Body of pancreas (tissue), 4 donors: ENCODE measurements around the gene SLC25A25. TPM values are rescaled to one million over a fixed set of nuclear protein-coding genes. Genes with fewer than 3 reads are reported as not detected.

ENCODE experiments used
- ATAC-seq: fragments of 150-250 bp; one replicate; pipeline ENCODE4 v1.9.1; 2016
- DNase-seq, 4 donors: peaks; one replicate each; pipeline ENCODE4 v3.0.0-alpha.2; 2019
- H3K27ac ChIP-seq, 4 donors: fragments of 200-600 bp; sonication (generic); 1 replicate in 3 of 4; 2 replicates in 1 of 4; pipeline versions ENCODE4 v1.5.1 to v1.6.1; 2016 to 2019; ENCODE audit warnings: mild to moderate bottlenecking in 1 of 4, mixed read lengths in 1 of 4, moderate library complexity in 1 of 4
- H3K27me3 ChIP-seq, 2 donors: fragments of 200-600 bp; sonication (generic); one replicate each; pipeline ENCODE4 v1.6.0; 2016; ENCODE audit warnings: mild to moderate bottlenecking in 1 of 2
- H3K36me3 ChIP-seq, 2 donors: fragments of 200-600 bp; sonication (generic); replicated peaks in 1 of 2; 2 replicates each; pipeline ENCODE4 v1.5.1; 2016; ENCODE audit warnings: low read depth in 2 of 2; ENCODE audit not compliant: insufficient read depth in 1 of 2
- H3K4me1 ChIP-seq: fragments of 200-600 bp; sonication (generic); one replicate; pipeline ENCODE4 v1.6.0; 2016
- H3K4me3 ChIP-seq, 2 donors: fragments of 200-600 bp; sonication (generic); 1 replicate in 1 of 2; 2 replicates in 1 of 2; pipeline ENCODE4 v1.5.1; 2016 to 2019
- H3K9me3 ChIP-seq, 3 donors: fragments of 200-600 bp; sonication (generic); 1 replicate in 2 of 3; 2 replicates in 1 of 3; pipeline ENCODE4 v1.5.1; 2016
- POLR2A ChIP-seq, 3 donors: fragments of 450-650 bp; IDR thresholded peaks; one replicate each; pipeline ENCODE4 v1.6.1; 2016; ENCODE audit warnings: antibody characterized with exemption in 3 of 3, mild to moderate bottlenecking in 2 of 3
- WGBS, 2 donors: methylation state at CpG; one replicate each; pipeline ENCODE4 v1.1.5; 2017; 5-methylcytosine and 5-hydroxymethylcytosine counted together
- intact Hi-C: fragments of 100-400 bp; cut with DNase I; formaldehyde crosslinking; loops from one replicate; pipeline ENCODE4 v1.15.1; 2023
- total RNA-seq, 2 donors: library from RNA; depleted of rRNA; stranded (reverse); fragments of >200 nt; gene quantifications; one replicate each; pipeline ENCODE4 v1.1.0, GENCODE V29; 2016
- TF ChIP-seq, protein P1 (sequence below), 7 experiments: fragments of 450-650 bp in 4 of 7; fragments of 200-600 bp in 3 of 7; sonication (generic) in 3 of 7; IDR thresholded peaks; one replicate each; pipeline ENCODE4 v1.5.1; 2016 to 2019; ENCODE audit warnings: antibody characterized with exemption in 7 of 7

Gene SLC25A25
- total RNA-seq, 2 donors from 2014 or later, result 31.4 to 36.6 TPM

DNA sequence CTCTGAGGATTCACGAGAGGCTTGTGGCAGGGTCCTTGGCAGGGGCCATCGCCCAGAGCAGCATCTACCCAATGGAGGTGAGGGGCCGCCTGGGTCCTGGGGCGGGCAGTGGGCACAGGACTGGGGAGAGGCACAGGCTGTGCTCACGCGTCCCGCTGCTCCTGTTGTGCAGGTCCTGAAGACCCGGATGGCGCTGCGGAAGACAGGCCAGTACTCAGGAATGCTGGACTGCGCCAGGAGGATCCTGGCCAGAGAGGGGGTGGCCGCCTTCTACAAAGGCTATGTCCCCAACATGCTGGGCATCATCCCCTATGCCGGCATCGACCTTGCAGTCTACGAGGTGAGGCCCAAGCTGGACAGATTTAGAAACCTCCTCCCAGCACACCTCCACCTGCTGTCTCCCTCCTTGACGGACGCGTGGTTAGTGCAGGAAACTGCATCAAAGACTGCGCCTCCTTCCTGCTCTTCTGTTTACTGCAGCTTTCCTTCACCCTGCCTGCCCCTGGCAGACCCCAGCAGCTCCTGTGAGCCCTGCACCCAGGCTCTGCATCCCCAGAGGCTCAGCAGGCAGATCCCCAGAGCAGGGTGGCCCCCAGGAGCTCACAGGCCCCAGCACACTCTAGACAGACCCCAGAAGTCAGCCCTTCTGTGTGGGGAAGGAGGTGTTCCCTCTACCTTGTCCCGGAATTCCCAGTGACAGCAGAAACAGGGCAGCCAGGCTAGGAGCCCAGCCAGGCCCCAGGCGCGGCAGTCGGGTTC lies 38.3 kb downstream of the SLC25A25 start:
- Histone ChIP-seq H3K36me3 (peaks cover 21 to 30% of the 10 kb centered on the region in 2 donors), H3K9me3 (no peaks in the 10 kb centered on the region), H3K4me1 (peaks cover 60% of the 10 kb centered on the region), H3K4me3 (no peak overlapping the region), H3K27ac (peak overlapping the region in 2 of 4 donors; percentile 32 to 96), H3K27me3 (no peaks in the 10 kb centered on the region)
- TF ChIP-seq, protein P1, sequence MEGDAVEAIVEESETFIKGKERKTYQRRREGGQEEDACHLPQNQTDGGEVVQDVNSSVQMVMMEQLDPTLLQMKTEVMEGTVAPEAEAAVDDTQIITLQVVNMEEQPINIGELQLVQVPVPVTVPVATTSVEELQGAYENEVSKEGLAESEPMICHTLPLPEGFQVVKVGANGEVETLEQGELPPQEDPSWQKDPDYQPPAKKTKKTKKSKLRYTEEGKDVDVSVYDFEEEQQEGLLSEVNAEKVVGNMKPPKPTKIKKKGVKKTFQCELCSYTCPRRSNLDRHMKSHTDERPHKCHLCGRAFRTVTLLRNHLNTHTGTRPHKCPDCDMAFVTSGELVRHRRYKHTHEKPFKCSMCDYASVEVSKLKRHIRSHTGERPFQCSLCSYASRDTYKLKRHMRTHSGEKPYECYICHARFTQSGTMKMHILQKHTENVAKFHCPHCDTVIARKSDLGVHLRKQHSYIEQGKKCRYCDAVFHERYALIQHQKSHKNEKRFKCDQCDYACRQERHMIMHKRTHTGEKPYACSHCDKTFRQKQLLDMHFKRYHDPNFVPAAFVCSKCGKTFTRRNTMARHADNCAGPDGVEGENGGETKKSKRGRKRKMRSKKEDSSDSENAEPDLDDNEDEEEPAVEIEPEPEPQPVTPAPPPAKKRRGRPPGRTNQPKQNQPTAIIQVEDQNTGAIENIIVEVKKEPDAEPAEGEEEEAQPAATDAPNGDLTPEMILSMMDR (IDR thresholded peaks at IDR 0.05), result no peak
- TF ChIP-seq POLR2A (IDR thresholded peaks at IDR 0.05), result no peak
- peak in 1 of 4 donors; percentile 15 for DNase-seq
- 89 to 92% methylated on average over 7 to 17 of the region's 23 CpGs for WGBS, 2 donors
- intact Hi-C loops, result no loop called here
- no peak for ATAC-seq

DNA sequence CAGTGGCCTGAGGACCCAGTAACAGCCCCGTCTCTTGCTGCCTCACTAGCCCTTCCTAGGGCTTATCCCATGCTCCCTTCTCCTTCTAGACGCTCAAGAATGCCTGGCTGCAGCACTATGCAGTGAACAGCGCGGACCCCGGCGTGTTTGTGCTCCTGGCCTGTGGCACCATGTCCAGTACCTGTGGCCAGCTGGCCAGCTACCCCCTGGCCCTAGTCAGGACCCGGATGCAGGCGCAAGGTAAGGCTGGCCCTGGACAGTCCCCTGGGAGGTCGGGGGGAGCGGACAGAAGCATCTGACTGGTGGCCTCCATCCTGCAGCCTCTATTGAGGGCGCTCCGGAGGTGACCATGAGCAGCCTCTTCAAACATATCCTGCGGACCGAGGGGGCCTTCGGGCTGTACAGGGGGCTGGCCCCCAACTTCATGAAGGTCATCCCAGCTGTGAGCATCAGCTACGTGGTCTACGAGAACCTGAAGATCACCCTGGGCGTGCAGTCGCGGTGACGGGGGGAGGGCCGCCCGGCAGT lies 39.0 kb downstream of the SLC25A25 start:
- no peak for TF ChIP-seq POLR2A (IDR thresholded peaks at IDR 0.05)
- TF ChIP-seq, protein P1 (IDR thresholded peaks at IDR 0.05), result no peak
- peaks cover 54% of the 10 kb centered on the region for H3K4me1 ChIP-seq
- ATAC-seq (no peak), DNase-seq (no peak)
- peak overlapping the region in 2 of 4 donors; percentile 44 to 46 for H3K27ac ChIP-seq
- H3K4me3 ChIP-seq, result no peak overlapping the region
- 88 to 93% methylated on average over 7 to 23 of the region's 23 CpGs for WGBS, 2 donors
- no peaks in the 10 kb centered on the region for H3K27me3 ChIP-seq
- intact Hi-C loops, result no loop called here
- no peaks in the 10 kb centered on the region for H3K9me3 ChIP-seq
- peaks cover 21 to 30% of the 10 kb centered on the region in 2 donors for H3K36me3 ChIP-seq

DNA sequence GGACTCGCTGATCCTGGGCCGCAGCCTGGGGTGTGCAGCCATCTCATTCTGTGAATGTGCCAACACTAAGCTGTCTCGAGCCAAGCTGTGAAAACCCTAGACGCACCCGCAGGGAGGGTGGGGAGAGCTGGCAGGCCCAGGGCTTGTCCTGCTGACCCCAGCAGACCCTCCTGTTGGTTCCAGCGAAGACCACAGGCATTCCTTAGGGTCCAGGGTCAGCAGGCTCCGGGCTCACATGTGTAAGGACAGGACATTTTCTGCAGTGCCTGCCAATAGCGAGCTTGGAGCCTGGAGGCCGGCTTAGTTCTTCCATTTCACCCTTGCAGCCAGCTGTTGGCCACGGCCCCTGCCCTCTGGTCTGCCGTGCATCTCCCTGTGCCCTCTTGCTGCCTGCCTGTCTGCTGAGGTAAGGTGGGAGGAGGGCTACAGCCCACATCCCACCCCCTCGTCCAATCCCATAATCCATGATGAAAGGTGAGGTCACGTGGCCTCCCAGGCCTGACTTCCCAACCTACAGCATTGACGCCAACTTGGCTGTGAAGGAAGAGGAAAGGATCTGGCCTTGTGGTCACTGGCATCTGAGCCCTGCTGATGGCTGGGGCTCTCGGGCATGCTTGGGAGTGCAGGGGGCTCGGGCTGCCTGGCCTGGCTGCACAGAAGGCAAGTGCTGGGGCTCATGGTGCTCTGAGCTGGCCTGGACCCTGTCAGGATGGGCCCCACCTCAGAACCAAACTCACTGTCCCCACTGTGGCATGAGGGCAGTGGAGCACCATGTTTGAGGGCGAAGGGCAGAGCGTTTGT lies 39.6 kb downstream of the SLC25A25 start:
- peaks cover 21 to 30% of the 10 kb centered on the region in 2 donors for H3K36me3 ChIP-seq
- H3K4me3 ChIP-seq, result no peak overlapping the region
- DNase-seq (peak in 1 of 4 donors; percentile 6), ATAC-seq (no peak)
- WGBS, 2 donors, result 84 to 92% methylated on average over 15 to 18 of the region's 18 CpGs
- H3K4me1 ChIP-seq, result peaks cover 47% of the 10 kb centered on the region
- H3K27ac ChIP-seq, result peak overlapping the region; percentile 27 to 46 (median 42)
- H3K9me3 ChIP-seq, result no peaks in the 10 kb centered on the region
- no peaks in the 10 kb centered on the region for H3K27me3 ChIP-seq
- intact Hi-C loops, result no loop called here
- no peak for TF ChIP-seq POLR2A (IDR thresholded peaks at IDR 0.05)
- TF ChIP-seq, protein P1 (IDR thresholded peaks at IDR 0.05), result no peak

DNA sequence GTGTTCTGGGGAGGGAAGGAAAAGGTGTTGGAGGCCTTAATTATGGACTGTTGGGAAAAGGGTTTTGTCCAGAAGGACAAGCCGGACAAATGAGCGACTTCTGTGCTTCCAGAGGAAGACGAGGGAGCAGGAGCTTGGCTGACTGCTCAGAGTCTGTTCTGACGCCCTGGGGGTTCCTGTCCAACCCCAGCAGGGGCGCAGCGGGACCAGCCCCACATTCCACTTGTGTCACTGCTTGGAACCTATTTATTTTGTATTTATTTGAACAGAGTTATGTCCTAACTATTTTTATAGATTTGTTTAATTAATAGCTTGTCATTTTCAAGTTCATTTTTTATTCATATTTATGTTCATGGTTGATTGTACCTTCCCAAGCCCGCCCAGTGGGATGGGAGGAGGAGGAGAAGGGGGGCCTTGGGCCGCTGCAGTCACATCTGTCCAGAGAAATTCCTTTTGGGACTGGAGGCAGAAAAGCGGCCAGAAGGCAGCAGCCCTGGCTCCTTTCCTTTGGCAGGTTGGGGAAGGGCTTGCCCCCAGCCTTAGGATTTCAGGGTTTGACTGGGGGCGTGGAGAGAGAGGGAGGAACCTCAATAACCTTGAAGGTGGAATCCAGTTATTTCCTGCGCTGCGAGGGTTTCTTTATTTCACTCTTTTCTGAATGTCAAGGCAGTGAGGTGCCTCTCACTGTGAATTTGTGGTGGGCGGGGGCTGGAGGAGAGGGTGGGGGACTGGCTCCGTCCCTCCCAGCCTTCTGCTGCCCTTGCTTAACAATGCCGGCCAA lies 40.4 kb downstream of the SLC25A25 start:
- no peaks in the 10 kb centered on the region for H3K27me3 ChIP-seq
- no peak overlapping the region for H3K4me3 ChIP-seq
- intact Hi-C loops, result no loop called here
- no peak for TF ChIP-seq POLR2A (IDR thresholded peaks at IDR 0.05)
- TF ChIP-seq, protein P1 (IDR thresholded peaks at IDR 0.05), result no peak
- WGBS, 2 donors, result 68 to 86% methylated on average over 15 of the region's 15 CpGs
- ATAC-seq (no peak), DNase-seq (peak in 1 of 4 donors; percentile 6)
- H3K27ac ChIP-seq, result peak overlapping the region; percentile 27 to 46 (median 38)
- H3K36me3 ChIP-seq, result peaks cover 21 to 30% of the 10 kb centered on the region in 2 donors
- H3K9me3 ChIP-seq, result no peaks in the 10 kb centered on the region
- peaks cover 41% of the 10 kb centered on the region for H3K4me1 ChIP-seq
